Lung (tissue), 13 donors: ENCODE results near the gene PATZ1. TPM values are rescaled to one million over a fixed set of nuclear protein-coding genes. Genes with fewer than 3 reads are reported as not detected.

Source experiments
- ATAC-seq: fragments of 200-7000 bp; cut with Tn5 transposase; one replicate; pipeline ENCODE4 v1.9.1; 2020; ENCODE audit warnings: moderate number of reproducible peaks; ENCODE audit not compliant: insufficient read depth, low FRiP score
- DNase-seq, 3 donors: peaks; one replicate each; pipeline ENCODE4 v3.0.0-alpha.2; 2013 to 2017
- H3K27ac ChIP-seq, 2 donors: one replicate each; pipeline ENCODE4 v1.5.1; 2013; ENCODE audit warnings: mild to moderate bottlenecking in 2 of 2, moderate library complexity in 2 of 2, control low read depth in 1 of 2, inconsistent platforms in 1 of 2, low read depth in 1 of 2, low read length in 1 of 2
- H3K27me3 ChIP-seq, 3 donors: one replicate each; pipeline ENCODE4 v1.5.1; 2013; ENCODE audit warnings: low read length in 2 of 3; ENCODE audit not compliant: control insufficient read depth in 3 of 3, insufficient read depth in 3 of 3
- H3K36me3 ChIP-seq, 4 donors: one replicate each; pipeline ENCODE4 v1.5.1; 2013; ENCODE audit warnings: low read length in 4 of 4, mild to moderate bottlenecking in 1 of 4, moderate library complexity in 1 of 4; ENCODE audit not compliant: control insufficient read depth in 4 of 4, insufficient read depth in 4 of 4
- H3K4me1 ChIP-seq, 5 donors: one replicate each; pipeline ENCODE4 v1.5.1; 2013; ENCODE audit warnings: low read length in 5 of 5, mild to moderate bottlenecking in 2 of 5, moderate library complexity in 1 of 5; ENCODE audit not compliant: control insufficient read depth in 5 of 5, insufficient read depth in 5 of 5
- H3K4me3 ChIP-seq: one replicate; pipeline ENCODE4 v1.5.1; 2013; ENCODE audit warnings: mild to moderate bottlenecking, control low read depth, moderate library complexity
- H3K9ac ChIP-seq, 2 donors: one replicate each; pipeline ENCODE4 v1.5.1; 2013; ENCODE audit warnings: low read length in 2 of 2, control low read depth in 1 of 2; ENCODE audit not compliant: insufficient read depth in 1 of 2
- H3K9me3 ChIP-seq, 4 donors: one replicate each; pipeline ENCODE4 v1.5.1; 2013; ENCODE audit warnings: low read length in 3 of 4, mild to moderate bottlenecking in 1 of 4, moderate library complexity in 1 of 4; ENCODE audit not compliant: control insufficient read depth in 4 of 4, insufficient read depth in 3 of 4
- WGBS, 2 donors: extraction: QIAGEN DNeasy Blood & Tissue Kit; methylation state at CpG; one replicate each; pipeline ENCODE4 v1.1.7; 2013; 5-methylcytosine and 5-hydroxymethylcytosine counted together
- polyA plus RNA-seq, 2 donors: library from polyadenylated mRNA; stranded (reverse); fragments of 200-250 nt; gene quantifications; one replicate each; pipeline ENCODE4 v1.2.1, GENCODE V29; 2013
- small RNA-seq: library from RNA; depleted of rRNA; stranded (forward); fragments of <200 nt; gene quantifications from one replicate; pipeline ENCODE3, GENCODE V24; 2014; ENCODE audit warnings: low replicate concordance
- total RNA-seq, 2 donors: library from RNA; depleted of rRNA in 1 of 2; stranded (reverse); fragments of >200 nt in 1 of 2; gene quantifications; one replicate each; pipeline ENCODE4 v1.2.1, GENCODE V29; 2014 to 2021
- TF ChIP-seq, protein P1 (sequence below): IDR thresholded peaks from 2 replicates; pipeline ENCODE4 v1.5.1; 2012; ENCODE audit warnings: mild to moderate bottlenecking; ENCODE audit errors: control extremely low read depth, extremely low read depth
- donor health status: control.
- donor health status: control.
- donor health status: Bipolar disorder and iron deficiency.
- donor health status: healthy.
- donor health status: DM: yes; HTN: yes; CAD: no.

The PATZ1 gene
- total and polyA plus RNA-seq, 4 donors, result 12.6 to 35.4 (median 29.6) TPM

DNA sequence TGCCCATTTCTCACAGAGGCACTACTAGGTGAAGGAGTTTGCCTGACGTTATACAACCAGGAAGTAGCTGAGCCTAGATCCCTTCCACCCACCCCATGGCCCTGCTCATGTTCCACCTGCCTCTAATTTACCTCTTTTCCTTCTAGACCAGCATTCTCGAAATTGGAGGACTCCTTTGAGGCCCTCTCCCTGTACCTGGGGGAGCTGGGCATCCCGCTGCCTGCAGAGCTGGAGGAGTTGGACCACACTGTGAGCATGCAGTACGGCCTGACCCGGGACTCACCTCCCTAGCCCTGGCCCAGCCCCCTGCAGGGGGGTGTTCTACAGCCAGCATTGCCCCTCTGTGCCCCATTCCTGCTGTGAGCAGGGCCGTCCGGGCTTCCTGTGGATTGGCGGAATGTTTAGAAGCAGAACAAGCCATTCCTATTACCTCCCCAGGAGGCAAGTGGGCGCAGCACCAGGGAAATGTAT, 68.0 kb downstream of the PATZ1 start:
- DNase-seq (no peak), ATAC-seq (no peak)
- TF ChIP-seq, protein P1, sequence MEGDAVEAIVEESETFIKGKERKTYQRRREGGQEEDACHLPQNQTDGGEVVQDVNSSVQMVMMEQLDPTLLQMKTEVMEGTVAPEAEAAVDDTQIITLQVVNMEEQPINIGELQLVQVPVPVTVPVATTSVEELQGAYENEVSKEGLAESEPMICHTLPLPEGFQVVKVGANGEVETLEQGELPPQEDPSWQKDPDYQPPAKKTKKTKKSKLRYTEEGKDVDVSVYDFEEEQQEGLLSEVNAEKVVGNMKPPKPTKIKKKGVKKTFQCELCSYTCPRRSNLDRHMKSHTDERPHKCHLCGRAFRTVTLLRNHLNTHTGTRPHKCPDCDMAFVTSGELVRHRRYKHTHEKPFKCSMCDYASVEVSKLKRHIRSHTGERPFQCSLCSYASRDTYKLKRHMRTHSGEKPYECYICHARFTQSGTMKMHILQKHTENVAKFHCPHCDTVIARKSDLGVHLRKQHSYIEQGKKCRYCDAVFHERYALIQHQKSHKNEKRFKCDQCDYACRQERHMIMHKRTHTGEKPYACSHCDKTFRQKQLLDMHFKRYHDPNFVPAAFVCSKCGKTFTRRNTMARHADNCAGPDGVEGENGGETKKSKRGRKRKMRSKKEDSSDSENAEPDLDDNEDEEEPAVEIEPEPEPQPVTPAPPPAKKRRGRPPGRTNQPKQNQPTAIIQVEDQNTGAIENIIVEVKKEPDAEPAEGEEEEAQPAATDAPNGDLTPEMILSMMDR, result no peak
- no peaks in the 10 kb centered on the region for H3K27me3 ChIP-seq
- H3K4me3 ChIP-seq, result no peak overlapping the region
- WGBS, 2 donors, result 81 to 90% methylated on average over 9 of the region's 9 CpGs
- peak overlapping the region in 1 of 2 donors; percentile 49 for H3K27ac ChIP-seq
- H3K9me3 ChIP-seq, result no peaks in the 10 kb centered on the region
- H3K36me3 ChIP-seq, result peaks cover 5 to 54% (median 23%) of the 10 kb centered on the region in 4 donors
- no peaks in the 10 kb centered on the region for H3K4me1 ChIP-seq
- no peak overlapping the region for H3K9ac ChIP-seq

DNA sequence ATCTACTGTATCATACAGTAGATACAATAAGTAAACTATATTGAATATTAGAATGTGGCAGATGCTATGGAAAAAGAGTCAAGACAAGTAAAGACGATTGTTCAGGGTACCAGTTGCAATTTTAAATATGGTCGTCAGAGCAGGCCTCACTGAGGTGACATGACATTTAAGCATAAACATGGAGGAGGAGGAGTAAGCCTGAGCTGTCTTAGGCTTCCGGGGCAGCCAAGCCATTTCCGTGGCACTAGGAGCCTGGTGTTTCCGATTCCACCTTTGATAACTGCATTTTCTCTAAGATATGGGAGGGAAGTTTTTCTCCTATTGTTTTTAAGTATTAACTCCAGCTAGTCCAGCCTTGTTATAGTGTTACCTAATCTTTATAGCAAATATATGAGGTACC, 68.4 kb downstream of the PATZ1 start:
- H3K27ac ChIP-seq, result no peak overlapping the region
- no peak overlapping the region for H3K4me3 ChIP-seq
- no peaks in the 10 kb centered on the region for H3K9me3 ChIP-seq
- H3K4me1 ChIP-seq, result no peaks in the 10 kb centered on the region
- WGBS, 2 donors, result 62 to 69% methylated on average over 5 of the region's 5 CpGs
- TF ChIP-seq, protein P1, result no peak
- no peak for ATAC-seq
- no peaks in the 10 kb centered on the region for H3K27me3 ChIP-seq
- no peak overlapping the region for H3K9ac ChIP-seq
- DNase-seq, result no peak
- peaks cover 5 to 52% (median 26%) of the 10 kb centered on the region in 4 donors for H3K36me3 ChIP-seq

DNA sequence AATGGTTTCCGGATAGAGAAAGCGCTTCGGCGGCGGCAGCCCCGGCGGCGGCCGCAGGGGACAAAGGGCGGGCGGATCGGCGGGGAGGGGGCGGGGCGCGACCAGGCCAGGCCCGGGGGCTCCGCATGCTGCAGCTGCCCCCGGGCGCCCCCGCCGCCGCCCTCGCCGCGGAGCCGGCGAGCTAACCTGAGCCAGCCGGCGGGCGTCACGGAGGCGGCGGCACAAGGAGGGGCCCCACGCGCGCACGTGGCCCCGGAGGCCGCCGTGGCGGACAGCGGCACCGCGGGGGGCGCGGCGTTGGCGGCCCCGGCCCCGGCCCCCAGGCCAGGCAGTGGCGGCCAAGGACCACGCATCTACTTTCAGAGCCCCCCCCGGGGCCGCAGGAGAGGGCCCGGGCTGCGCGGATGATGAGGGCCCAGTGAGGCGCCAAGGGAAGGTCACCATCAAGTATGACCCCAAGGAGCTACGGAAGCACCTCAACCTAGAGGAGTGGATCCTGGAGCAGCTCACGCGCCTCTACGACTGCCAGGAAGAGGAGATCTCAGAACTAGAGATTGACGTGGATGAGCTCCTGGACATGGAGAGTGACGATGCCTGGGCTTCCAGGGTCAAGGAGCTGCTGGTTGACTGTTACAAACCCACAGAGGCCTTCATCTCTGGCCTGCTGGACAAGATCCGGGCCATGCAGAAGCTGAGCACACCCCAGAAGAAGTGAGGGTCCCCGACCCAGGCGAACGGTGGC, 69.5 kb downstream of the PATZ1 start:
- H3K36me3 ChIP-seq, result peaks cover 5 to 47% (median 31%) of the 10 kb centered on the region in 4 donors
- no peak overlapping the region for H3K9ac ChIP-seq
- ATAC-seq, result no peak
- DNase-seq, result no peak
- 94 to 97% methylated on average over 40 to 69 of the region's 69 CpGs for WGBS, 2 donors
- H3K27ac ChIP-seq, result no peak overlapping the region
- peaks cover 0 to 2% (median 0%) of the 10 kb centered on the region in 5 donors for H3K4me1 ChIP-seq
- H3K4me3 ChIP-seq, result no peak overlapping the region
- no peaks in the 10 kb centered on the region for H3K9me3 ChIP-seq
- TF ChIP-seq, protein P1, result no peak
- H3K27me3 ChIP-seq, result no peaks in the 10 kb centered on the region

Small RNA genes lying within 50 kb of the gene (small RNA-seq; reads per million reads assigned to genes)
- gene RNA5SP496 (not detected), gene RNU6-338P (not detected)

Other genes with a start within 250 kb of the PATZ1 start
- gene SELENOM, start 238.8 kb downstream of the PATZ1 start, total RNA-seq, result 100 to 1,000 TPM in 1 of 2 donors, 10 to 100 TPM in 1; 26.6 to 156 TPM
- gene SELENOM, start 238.8 kb downstream of the PATZ1 start, polyA plus RNA-seq, result 100 to 1,000 TPM; 138 to 159 TPM
- gene INPP5J, start 223.4 kb downstream of the PATZ1 start, total RNA-seq, result 1 to 10 TPM; 1.3 to 6.5 TPM
- gene INPP5J, start 223.4 kb downstream of the PATZ1 start, polyA plus RNA-seq, result 1 to 10 TPM; 1.2 to 2.9 TPM
- gene PLA2G3, start 205.8 kb downstream of the PATZ1 start, total RNA-seq, result 10 to 100 TPM in 1 of 2 donors, under 1 TPM in 1; 0.85 to 17.4 TPM
- 10 to 100 TPM in 1 of 2 donors, 1 to 10 TPM in 1; 5.7 to 10.7 TPM for gene PLA2G3, start 205.8 kb downstream of the PATZ1 start, polyA plus RNA-seq
- gene RNF185, start 186.2 kb downstream of the PATZ1 start, total RNA-seq, result 10 to 100 TPM; 28.2 to 34.1 TPM
- gene RNF185, start 186.2 kb downstream of the PATZ1 start, polyA plus RNA-seq, result 10 to 100 TPM; 16.9 to 28.9 TPM
- 10 to 100 TPM; 80.0 to 82.8 TPM for gene LIMK2, start 134.0 kb downstream of the PATZ1 start, total RNA-seq
- 100 to 1,000 TPM in 1 of 2 donors, 10 to 100 TPM in 1; 27.3 to 113 TPM for gene LIMK2, start 134.0 kb downstream of the PATZ1 start, polyA plus RNA-seq
- 10 to 100 TPM; 25.4 to 47.1 TPM for gene PIK3IP1, start 53.9 kb downstream of the PATZ1 start, total RNA-seq
- 10 to 100 TPM; 11.5 to 34.0 TPM for gene PIK3IP1, start 53.9 kb downstream of the PATZ1 start, polyA plus RNA-seq
- 10 to 100 TPM; 43.3 to 47.1 TPM for gene DRG1, start 53.3 kb upstream of the PATZ1 start, total RNA-seq
- 10 to 100 TPM; 39.6 to 40.5 TPM for gene DRG1, start 53.3 kb upstream of the PATZ1 start, polyA plus RNA-seq
- gene EIF4ENIF1, start 143.5 kb upstream of the PATZ1 start, total RNA-seq, result 10 to 100 TPM; 14.3 to 25.5 TPM
- gene EIF4ENIF1, start 143.5 kb upstream of the PATZ1 start, polyA plus RNA-seq, result 10 to 100 TPM in 1 of 2 donors, 1 to 10 TPM in 1; 9.3 to 12.9 TPM
- 10 to 100 TPM; 34.2 to 46.0 TPM for gene SFI1, start 150.2 kb upstream of the PATZ1 start, total RNA-seq
- 10 to 100 TPM; 14.0 to 31.2 TPM for gene SFI1, start 150.2 kb upstream of the PATZ1 start, polyA plus RNA-seq